ENCODE data around the gene RAD18.

Gene RAD18

DNA sequence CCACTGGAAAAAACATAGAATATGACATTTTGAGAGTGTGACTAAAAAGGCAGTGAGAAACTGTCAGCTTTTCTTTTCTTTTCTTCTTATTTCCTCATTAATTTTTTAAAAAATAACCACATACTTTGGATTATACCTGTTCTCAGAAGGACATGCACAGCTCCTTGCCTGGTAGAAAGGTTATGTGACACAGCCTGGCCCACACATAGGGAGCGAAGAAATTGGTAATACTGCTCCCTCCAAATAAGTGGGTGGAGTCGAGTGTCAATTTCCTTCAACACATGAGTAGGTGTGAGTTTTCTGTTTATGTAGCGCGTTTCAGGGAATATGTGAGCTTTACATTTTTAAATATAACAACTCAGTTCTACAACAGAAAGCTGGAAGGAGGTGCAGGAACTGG is 28.9 kb upstream of the RAD18 start:
- Histone ChIP-seq H2AFZ (ENCODE audit: low read depth, low read length, severe bottlenecking) (no peak overlapping the region), H3K9me3 (ENCODE audit: insufficient read depth, low read length) (no peaks in the 10 kb centered on the region), H3K79me2 (ENCODE audit: insufficient read depth, low read length) (no peaks in the 10 kb centered on the region), H3K4me2 (ENCODE audit: low read depth, low read length, poor library complexity, severe bottlenecking) (no peak overlapping the region), H3F3A (ENCODE audit: insufficient read depth) (no peaks in the 10 kb centered on the region), H4K20me1 (ENCODE audit: low read depth, low read length) (no peaks in the 10 kb centered on the region), H3K27ac (ENCODE audit: low read depth, low read length) (no peak overlapping the region), H3K9ac (ENCODE audit: low read length) (no peak overlapping the region), H3K36me3 (ENCODE audit: low read length) (no peaks in the 10 kb centered on the region), H3K27me3 (ENCODE audit: low read length) (no peaks in the 10 kb centered on the region), H3K4me3 (ENCODE audit: insufficient read depth, low read length, poor library complexity, severe bottlenecking) (no peak overlapping the region), H3K9me2 (replicated peaks; ENCODE audit: insufficient read depth, low read length) (no peaks in the 10 kb centered on the region)
- no peak for TF ChIP-seq EZH2phosphoT487 (conservative IDR thresholded peaks at IDR 0.05; ENCODE audit: low read length)
- TF ChIP-seq, protein P1, sequence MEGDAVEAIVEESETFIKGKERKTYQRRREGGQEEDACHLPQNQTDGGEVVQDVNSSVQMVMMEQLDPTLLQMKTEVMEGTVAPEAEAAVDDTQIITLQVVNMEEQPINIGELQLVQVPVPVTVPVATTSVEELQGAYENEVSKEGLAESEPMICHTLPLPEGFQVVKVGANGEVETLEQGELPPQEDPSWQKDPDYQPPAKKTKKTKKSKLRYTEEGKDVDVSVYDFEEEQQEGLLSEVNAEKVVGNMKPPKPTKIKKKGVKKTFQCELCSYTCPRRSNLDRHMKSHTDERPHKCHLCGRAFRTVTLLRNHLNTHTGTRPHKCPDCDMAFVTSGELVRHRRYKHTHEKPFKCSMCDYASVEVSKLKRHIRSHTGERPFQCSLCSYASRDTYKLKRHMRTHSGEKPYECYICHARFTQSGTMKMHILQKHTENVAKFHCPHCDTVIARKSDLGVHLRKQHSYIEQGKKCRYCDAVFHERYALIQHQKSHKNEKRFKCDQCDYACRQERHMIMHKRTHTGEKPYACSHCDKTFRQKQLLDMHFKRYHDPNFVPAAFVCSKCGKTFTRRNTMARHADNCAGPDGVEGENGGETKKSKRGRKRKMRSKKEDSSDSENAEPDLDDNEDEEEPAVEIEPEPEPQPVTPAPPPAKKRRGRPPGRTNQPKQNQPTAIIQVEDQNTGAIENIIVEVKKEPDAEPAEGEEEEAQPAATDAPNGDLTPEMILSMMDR (IDR thresholded peaks at IDR 0.05; ENCODE audit: insufficient read depth, low read length, poor library complexity, severe bottlenecking) = no peak

DNA sequence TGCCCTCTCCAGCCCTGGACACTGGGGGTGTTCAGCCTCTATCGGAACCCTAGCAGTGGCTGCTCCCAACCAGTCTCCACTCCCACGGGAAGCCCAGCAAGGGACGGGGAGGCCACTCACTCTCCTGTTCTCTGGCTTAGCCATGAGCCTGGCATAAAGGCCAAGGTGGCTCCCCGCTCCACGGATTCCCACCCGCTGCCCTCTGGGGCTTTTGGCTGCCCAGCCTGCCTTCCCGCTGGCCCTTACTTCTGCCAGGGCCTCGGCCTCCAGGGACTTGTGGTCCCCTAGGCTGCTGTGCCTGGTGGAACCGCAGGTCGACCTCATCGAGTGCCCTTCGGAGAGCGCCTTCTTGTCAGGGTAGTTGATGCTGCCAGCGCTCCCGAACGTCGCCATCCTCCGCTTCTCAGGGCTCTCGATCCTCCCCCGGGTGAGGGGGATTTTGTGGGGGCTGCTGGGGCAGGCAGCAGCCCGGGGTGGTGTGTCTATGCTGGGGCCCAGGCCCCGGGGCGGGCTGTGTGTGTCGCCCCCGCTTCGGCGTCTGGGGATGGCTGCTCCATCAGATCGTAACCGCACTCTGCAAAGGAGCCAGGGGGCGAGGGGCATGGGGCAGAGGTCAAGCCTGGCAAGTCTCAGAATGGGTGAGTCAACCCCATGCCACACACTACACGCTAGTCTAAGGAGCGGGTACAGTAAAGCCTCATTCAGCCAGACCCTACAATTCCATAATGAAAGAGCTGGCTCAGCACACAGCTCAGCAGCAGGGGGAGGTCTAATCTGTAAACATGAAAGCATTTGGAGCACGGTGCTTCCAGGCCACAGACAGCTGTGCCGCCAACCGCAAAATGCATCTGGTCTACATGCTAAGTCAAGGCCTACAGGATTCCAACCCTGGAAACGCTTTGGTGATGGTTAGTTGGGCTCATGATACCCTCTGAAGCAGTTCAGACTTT is 27.3 kb upstream of the RAD18 start:
- Histone ChIP-seq H3K4me2 (ENCODE audit: low read depth, low read length, poor library complexity, severe bottlenecking) (no peak overlapping the region), H3K36me3 (ENCODE audit: low read length) (no peaks in the 10 kb centered on the region), H2AFZ (ENCODE audit: low read depth, low read length, severe bottlenecking) (no peak overlapping the region), H3K9me2 (replicated peaks; ENCODE audit: insufficient read depth, low read length) (no peaks in the 10 kb centered on the region), H3K9ac (ENCODE audit: low read length) (no peak overlapping the region), H4K20me1 (ENCODE audit: low read depth, low read length) (no peaks in the 10 kb centered on the region), H3K79me2 (ENCODE audit: insufficient read depth, low read length) (no peaks in the 10 kb centered on the region), H3K27ac (ENCODE audit: low read depth, low read length) (no peak overlapping the region), H3K4me3 (ENCODE audit: insufficient read depth, low read length, poor library complexity, severe bottlenecking) (no peak overlapping the region), H3K27me3 (ENCODE audit: low read length) (no peaks in the 10 kb centered on the region), H3K9me3 (ENCODE audit: insufficient read depth, low read length) (no peaks in the 10 kb centered on the region), H3F3A (ENCODE audit: insufficient read depth) (no peaks in the 10 kb centered on the region)
- TF ChIP-seq, protein P1 (IDR thresholded peaks at IDR 0.05; ENCODE audit: insufficient read depth, low read length, poor library complexity, severe bottlenecking) = no peak
- TF ChIP-seq EZH2phosphoT487 (conservative IDR thresholded peaks at IDR 0.05; ENCODE audit: low read length) = no peak

DNA sequence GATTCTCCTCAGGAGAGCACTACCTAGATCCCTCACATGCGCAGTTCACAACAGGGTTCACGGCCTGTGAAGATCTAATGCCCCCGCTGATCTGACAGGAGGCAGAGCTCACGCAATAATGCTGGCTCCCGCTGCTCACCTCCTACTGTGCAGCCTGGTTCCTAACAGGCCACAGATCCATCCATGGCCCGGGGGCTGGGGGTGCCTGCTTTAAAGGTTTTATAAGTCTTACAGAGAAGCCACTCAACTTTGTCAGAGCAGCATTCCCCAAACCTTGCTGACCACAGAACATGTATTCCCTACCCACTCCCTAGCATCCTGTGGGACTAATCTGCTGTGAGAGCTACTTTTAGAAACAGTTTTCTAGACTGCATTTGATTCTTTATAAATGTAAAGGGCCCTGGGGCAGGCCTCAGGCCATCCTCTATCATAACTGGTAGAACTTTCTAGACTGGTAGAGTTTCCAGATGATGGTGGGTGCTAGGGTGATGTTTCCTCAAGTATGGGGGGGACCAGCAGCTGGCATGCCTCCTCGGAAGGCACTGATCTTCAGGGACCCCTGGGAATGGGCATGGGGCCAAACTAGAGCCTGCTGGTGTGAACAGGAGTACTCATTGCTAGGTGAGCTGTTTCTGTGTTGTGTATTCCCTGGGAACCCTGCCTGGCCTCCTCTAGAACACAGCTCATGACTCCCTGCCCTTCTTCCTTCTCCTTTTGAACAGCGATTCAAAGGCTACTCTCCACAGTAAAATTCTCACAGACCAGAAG is 25.7 kb upstream of the RAD18 start:
- Histone ChIP-seq H2AFZ (ENCODE audit: low read depth, low read length, severe bottlenecking) (no peak overlapping the region), H3K36me3 (ENCODE audit: low read length) (no peaks in the 10 kb centered on the region), H3F3A (ENCODE audit: insufficient read depth) (no peaks in the 10 kb centered on the region), H3K79me2 (ENCODE audit: insufficient read depth, low read length) (no peaks in the 10 kb centered on the region), H3K9ac (ENCODE audit: low read length) (no peak overlapping the region), H4K20me1 (ENCODE audit: low read depth, low read length) (no peaks in the 10 kb centered on the region), H3K4me2 (ENCODE audit: low read depth, low read length, poor library complexity, severe bottlenecking) (no peak overlapping the region), H3K4me3 (ENCODE audit: insufficient read depth, low read length, poor library complexity, severe bottlenecking) (no peak overlapping the region), H3K27me3 (ENCODE audit: low read length) (no peaks in the 10 kb centered on the region), H3K9me3 (ENCODE audit: insufficient read depth, low read length) (no peaks in the 10 kb centered on the region), H3K9me2 (replicated peaks; ENCODE audit: insufficient read depth, low read length) (no peaks in the 10 kb centered on the region), H3K27ac (ENCODE audit: low read depth, low read length) (no peak overlapping the region)
- TF ChIP-seq, protein P1 (IDR thresholded peaks at IDR 0.05; ENCODE audit: insufficient read depth, low read length, poor library complexity, severe bottlenecking) = no peak
- TF ChIP-seq EZH2phosphoT487 (conservative IDR thresholded peaks at IDR 0.05; ENCODE audit: low read length) = no peak

Measured in SU-DHL-6 (cell line).